Vagina (tissue), 2 donors: Measurements from ENCODE around the gene ARHGEF2.

Source experiments
- POLR2A ChIP-seq, 2 donors: fragments of 450-650 bp; IDR thresholded peaks; one replicate each; pipeline ENCODE4 v1.6.1; 2017; ENCODE audit warnings: antibody characterized with exemption in 2 of 2, mild to moderate bottlenecking in 2 of 2, moderate library complexity in 2 of 2
- POLR2AphosphoS5 ChIP-seq, 2 donors: sonication (generic); formaldehyde crosslinking; IDR thresholded peaks; one replicate each; pipeline ENCODE4 v1.9.0; 2017; ENCODE audit warnings: antibody characterized with exemption in 2 of 2, mild to moderate bottlenecking in 2 of 2, low read depth in 1 of 2; ENCODE audit not compliant: insufficient read depth in 1 of 2
- TF ChIP-seq, protein P1 (sequence below), 3 experiments: fragments of 450-650 bp in 2 of 3; fragments of 200-600 bp in 1 of 3; sonication (generic) in 1 of 3; IDR thresholded peaks; one replicate each; pipeline ENCODE4 v1.5.1; 2017 to 2019; ENCODE audit warnings: antibody characterized with exemption in 3 of 3, mild to moderate bottlenecking in 2 of 3, moderate library complexity in 2 of 3

DNA sequence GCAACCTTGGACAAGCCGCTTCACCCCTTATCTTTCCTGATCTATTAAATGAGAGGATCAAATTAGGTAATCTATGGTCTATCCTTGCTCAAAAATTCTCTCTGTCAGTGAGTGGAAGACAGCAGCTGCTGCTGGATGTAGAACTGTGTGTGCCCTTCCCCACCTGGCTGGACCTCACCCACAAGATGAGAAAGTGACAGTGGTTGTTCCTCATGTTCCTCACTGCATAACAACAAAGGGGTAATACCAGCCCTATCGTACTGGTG lies 25.5 kb upstream of the ARHGEF2 start:
- TF ChIP-seq, protein P1, sequence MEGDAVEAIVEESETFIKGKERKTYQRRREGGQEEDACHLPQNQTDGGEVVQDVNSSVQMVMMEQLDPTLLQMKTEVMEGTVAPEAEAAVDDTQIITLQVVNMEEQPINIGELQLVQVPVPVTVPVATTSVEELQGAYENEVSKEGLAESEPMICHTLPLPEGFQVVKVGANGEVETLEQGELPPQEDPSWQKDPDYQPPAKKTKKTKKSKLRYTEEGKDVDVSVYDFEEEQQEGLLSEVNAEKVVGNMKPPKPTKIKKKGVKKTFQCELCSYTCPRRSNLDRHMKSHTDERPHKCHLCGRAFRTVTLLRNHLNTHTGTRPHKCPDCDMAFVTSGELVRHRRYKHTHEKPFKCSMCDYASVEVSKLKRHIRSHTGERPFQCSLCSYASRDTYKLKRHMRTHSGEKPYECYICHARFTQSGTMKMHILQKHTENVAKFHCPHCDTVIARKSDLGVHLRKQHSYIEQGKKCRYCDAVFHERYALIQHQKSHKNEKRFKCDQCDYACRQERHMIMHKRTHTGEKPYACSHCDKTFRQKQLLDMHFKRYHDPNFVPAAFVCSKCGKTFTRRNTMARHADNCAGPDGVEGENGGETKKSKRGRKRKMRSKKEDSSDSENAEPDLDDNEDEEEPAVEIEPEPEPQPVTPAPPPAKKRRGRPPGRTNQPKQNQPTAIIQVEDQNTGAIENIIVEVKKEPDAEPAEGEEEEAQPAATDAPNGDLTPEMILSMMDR (IDR thresholded peaks at IDR 0.05) = no peak
- no peak for TF ChIP-seq POLR2A (IDR thresholded peaks at IDR 0.05)
- TF ChIP-seq POLR2AphosphoS5 (IDR thresholded peaks at IDR 0.05; ENCODE audit: insufficient read depth in 1 of 2, low read depth in 1 of 2) = no peak
